NB4 (cell line): ENCODE data around the gene CLCF1.

ENCODE experiments used
- MAX ChIP-seq: IDR thresholded peaks from 2 replicates; pipeline ENCODE4 v1.6.1; 2011; ENCODE audit warnings: low read depth, low read length
- MYC ChIP-seq: IDR thresholded peaks from 2 replicates; pipeline ENCODE4 v1.6.1; 2011; ENCODE audit warnings: low read depth, low read length
- POLR2A ChIP-seq: IDR thresholded peaks from 2 replicates; pipeline ENCODE4 v1.6.1; 2011; ENCODE audit warnings: mild to moderate bottlenecking; ENCODE audit not compliant: insufficient read length; ENCODE audit errors: extremely low read depth
- TF ChIP-seq, protein P1 (sequence below): IDR thresholded peaks from one replicate; pipeline ENCODE4 v1.5.1; 2012; ENCODE audit warnings: low read depth, low read length

GRCh38 chr11:67371911-67372320, 1.5 kb downstream of the CLCF1 start:
- TF ChIP-seq, protein P1, sequence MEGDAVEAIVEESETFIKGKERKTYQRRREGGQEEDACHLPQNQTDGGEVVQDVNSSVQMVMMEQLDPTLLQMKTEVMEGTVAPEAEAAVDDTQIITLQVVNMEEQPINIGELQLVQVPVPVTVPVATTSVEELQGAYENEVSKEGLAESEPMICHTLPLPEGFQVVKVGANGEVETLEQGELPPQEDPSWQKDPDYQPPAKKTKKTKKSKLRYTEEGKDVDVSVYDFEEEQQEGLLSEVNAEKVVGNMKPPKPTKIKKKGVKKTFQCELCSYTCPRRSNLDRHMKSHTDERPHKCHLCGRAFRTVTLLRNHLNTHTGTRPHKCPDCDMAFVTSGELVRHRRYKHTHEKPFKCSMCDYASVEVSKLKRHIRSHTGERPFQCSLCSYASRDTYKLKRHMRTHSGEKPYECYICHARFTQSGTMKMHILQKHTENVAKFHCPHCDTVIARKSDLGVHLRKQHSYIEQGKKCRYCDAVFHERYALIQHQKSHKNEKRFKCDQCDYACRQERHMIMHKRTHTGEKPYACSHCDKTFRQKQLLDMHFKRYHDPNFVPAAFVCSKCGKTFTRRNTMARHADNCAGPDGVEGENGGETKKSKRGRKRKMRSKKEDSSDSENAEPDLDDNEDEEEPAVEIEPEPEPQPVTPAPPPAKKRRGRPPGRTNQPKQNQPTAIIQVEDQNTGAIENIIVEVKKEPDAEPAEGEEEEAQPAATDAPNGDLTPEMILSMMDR, result no peak
- TF ChIP-seq POLR2A, result no peak
- no peak for TF ChIP-seq MAX
- no peak for TF ChIP-seq MYC
